Activated naive CD8-positive, alpha-beta T cell treated with anti-CD3 and anti-CD28 coated beads, Interleukin-2, amount 50 U/mL, for 24 hours (primary cell): ENCODE data around the gene CRYGS.
"Not testable (repeated sequence)": the region's sequence is repeated elsewhere in the genome, so short reads cannot be mapped to it uniquely, and the experiment has no call there.

ENCODE experiments used
- ATAC-seq: fragments of 150-1000 bp; cut with Tn5 transposase; one replicate; pipeline ENCODE4 v1.10.0; 2021
- DNase-seq: peaks from one replicate; pipeline ENCODE4 v3.0.0; 2021
- H3K27ac Mint-ChIP-seq: one replicate; pipeline ENCODE4 v1.8.0; 2021; ENCODE audit warnings: mild to moderate bottlenecking, mixed read lengths
- H3K27me3 Mint-ChIP-seq: one replicate; pipeline ENCODE4 v1.8.0; 2021; ENCODE audit warnings: mixed read lengths
- H3K36me3 Mint-ChIP-seq: one replicate; pipeline ENCODE4 v1.8.0; 2021; ENCODE audit warnings: low read depth, mixed read lengths
- H3K4me1 Mint-ChIP-seq: one replicate; pipeline ENCODE4 v1.8.0; 2021; ENCODE audit warnings: mixed read lengths
- H3K4me3 Mint-ChIP-seq: one replicate; pipeline ENCODE4 v1.8.0; 2021; ENCODE audit warnings: mild to moderate bottlenecking, moderate library complexity, mixed read lengths
- H3K9me3 Mint-ChIP-seq: one replicate; pipeline ENCODE4 v1.8.0; 2021; ENCODE audit warnings: mixed read lengths

The CRYGS gene

DNA sequence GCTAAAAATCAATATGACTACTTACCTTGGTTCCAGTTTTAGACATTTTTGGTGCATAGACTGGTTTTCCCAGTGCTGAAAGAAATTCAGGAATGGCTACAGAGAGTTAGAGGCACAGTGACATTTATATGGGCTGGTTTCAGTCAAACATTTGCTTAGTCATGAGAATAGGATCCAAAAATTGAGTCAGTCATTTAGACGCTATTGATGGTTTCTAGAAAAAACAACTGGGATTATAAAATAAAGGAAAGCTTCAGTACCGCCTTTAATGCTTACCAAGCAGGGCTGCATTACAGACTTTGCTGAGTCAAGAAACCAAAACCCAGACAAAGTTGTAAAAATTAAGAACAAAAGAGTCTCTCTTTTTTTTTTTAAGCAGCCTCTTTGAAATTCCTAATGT lies at the start of gene CRYGS:
Gene CRYGS (minus strand): TSS at position 100 of the 400 bp plus-strand sequence. CDS start 54 bp downstream, at position 46.
- DNase-seq (no peak), ATAC-seq (no peak)
- H3K9me3 Mint-ChIP-seq = no peaks in the 10 kb centered on the region
- peaks cover 13% of the 10 kb centered on the region for H3K36me3 Mint-ChIP-seq
- H3K27me3 Mint-ChIP-seq = no peaks in the 10 kb centered on the region
- H3K4me3 Mint-ChIP-seq = no peak within 1 kb of the TSS
- no peak within 1 kb of the TSS for H3K27ac Mint-ChIP-seq
- H3K4me1 Mint-ChIP-seq = peaks cover 21% of the 10 kb centered on the region

DNA sequence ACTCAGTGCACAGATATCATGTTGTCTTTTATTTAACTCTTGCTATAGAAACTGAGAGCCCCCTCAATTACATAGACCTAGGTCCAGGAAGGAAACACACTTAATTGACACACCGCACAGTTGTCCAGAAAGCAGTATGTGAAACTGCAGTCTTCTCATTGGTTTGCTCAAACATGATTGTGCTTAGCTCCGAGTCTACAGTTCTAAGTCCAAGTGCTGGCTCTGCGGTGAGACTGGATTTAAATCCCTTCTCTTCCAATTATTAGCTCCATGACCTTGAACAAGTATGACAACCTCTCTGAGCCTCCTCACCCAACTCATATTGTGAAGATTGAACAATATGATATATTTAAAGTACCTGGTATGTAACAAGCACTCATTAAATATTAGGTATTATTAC lies 49.7 kb upstream of the CRYGS start:
- no peak for ATAC-seq
- Mint-ChIP-seq H3K9me3 (no peaks in the 10 kb centered on the region), H3K4me1 (peaks cover 12% of the 10 kb centered on the region), H3K27ac (no peak overlapping the region), H3K36me3 (no peaks in the 10 kb centered on the region), H3K4me3 (no peak overlapping the region), H3K27me3 (peaks cover 4% of the 10 kb centered on the region)
- no peak for DNase-seq

DNA sequence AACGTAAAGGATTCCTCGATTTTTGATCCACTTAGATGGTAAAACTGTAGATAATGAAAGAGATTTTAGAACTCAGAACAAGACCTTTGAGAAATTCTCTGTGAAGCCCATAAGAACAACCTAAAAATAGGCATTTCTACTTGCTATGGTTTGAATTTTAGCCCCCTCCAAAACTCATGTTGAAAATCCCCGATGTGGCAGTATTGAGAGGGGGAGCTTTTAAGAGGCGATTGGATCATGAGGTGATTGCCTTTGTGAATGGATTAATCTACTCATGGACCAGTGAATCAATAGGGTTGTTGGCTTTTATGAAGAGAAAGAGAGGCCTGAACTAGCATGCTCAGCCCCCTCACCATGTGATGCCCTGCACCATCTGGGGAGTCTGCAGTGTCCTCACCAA lies 48.5 kb upstream of the CRYGS start:
- no peaks in the 10 kb centered on the region for H3K9me3 Mint-ChIP-seq
- no peaks in the 10 kb centered on the region for H3K36me3 Mint-ChIP-seq

DNA sequence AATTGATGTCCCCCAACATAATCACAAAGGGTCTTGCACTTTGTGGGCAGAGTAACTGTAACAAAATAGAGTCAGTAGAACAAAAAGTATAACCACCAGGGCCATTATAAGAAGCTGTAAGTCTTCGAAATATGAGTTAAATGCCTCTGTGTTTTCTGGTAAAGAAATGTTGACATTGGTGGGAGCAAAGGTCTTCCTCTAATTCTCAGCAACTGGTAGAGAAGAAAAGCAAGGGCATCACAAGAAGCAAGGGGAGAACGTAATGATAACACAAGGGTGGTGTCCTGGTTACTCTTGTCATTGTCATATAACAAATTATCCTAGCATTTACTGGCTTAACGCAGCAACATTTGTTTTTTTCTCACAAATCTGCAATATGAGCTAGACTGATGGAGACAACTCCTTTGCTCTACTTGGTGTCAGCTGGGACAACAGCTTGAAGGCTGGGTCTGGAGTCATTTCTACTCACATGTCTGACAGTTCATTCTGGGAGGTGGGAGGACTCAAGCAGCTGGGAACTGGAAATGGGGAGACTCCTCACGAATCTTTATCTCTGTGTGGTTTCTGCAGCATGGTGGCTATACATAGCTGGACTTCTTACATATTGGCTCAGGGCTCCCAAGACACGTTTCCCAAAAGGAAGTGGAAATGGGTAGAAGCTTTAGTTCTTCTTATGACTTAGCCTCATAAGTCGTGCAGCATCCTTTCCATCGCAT lies 46.6 kb upstream of the CRYGS start:
- no peak for ATAC-seq
- Mint-ChIP-seq H3K4me3 (no peak overlapping the region), H3K27me3 (no peaks in the 10 kb centered on the region), H3K9me3 (no peaks in the 10 kb centered on the region), H3K36me3 (peaks cover 4% of the 10 kb centered on the region), H3K4me1 (peaks cover 19% of the 10 kb centered on the region), H3K27ac (no peak overlapping the region)
- no peak for DNase-seq

More for the DNA sequence above, 48.5 kb upstream of the CRYGS start:
- Mint-ChIP-seq H3K27me3 (peaks cover 3% of the 10 kb centered on the region), H3K27ac (no peak overlapping the region), H3K4me1 (peaks cover 19% of the 10 kb centered on the region), H3K4me3 (no peak overlapping the region)
- no peak for DNase-seq
- ATAC-seq = no peak

DNA sequence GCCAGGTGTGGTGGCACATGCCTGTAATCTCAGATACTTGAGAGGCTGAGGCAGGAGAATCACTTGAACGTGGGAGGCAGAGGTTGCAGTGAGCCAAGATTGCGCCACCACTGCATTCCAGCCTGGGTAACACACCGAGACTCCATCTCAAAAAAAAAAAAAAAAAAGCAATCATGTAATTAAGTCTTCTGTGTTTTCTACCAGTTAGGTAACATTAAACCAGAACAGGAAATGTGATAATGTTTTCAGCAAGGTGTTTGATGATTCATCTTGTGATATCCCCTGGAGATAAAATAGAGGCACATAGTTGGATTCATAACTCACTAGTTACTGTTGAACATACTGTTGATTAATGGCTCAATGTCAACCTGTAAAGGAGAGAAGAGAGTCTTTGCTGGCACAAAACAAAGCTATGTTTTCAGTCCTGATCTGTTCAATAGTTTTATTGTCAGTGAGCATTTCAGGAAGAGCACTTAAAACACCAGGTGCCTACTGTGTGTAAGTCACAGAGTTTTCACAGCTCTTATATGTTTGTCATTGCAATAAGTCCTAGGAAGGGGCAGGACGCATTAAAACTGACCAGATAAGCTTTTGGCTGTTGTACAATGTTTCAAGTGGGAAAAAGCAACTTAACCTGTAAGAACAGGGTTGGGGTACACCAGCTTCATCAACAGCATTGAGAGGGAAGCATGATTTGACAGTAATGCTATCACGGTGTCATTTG lies 45.8 kb upstream of the CRYGS start:
- ATAC-seq (peak; percentile 43), DNase-seq (no peak)
- Mint-ChIP-seq H3K27me3 (no peaks in the 10 kb centered on the region), H3K9me3 (no peaks in the 10 kb centered on the region), H3K4me3 (no peak overlapping the region), H3K4me1 (peaks cover 19% of the 10 kb centered on the region), H3K36me3 (peaks cover 10% of the 10 kb centered on the region), H3K27ac (no peak overlapping the region)

DNA sequence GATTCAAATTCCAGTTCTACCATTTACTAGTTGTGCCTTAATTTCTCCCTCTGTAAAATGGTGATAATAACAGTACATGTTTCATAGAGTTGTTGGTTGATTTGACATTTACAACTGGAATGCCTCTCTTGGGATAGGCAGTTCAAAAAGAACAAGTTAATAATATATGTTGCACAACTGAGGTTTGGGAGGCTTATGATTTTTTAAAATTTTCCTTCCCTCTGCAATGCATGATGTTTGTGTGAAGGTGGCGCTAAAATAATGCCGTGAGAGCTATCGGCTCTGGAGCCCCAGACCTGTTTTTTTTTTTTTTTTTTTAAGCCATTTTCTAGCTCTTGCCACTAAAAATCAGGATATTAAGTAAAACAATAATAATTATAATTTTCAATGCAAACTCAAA lies 44.9 kb upstream of the CRYGS start:
- no peak overlapping the region for H3K4me3 Mint-ChIP-seq
- H3K4me1 Mint-ChIP-seq = peaks cover 19% of the 10 kb centered on the region
- no peaks in the 10 kb centered on the region for H3K9me3 Mint-ChIP-seq
- H3K36me3 Mint-ChIP-seq = peaks cover 19% of the 10 kb centered on the region
- no peak overlapping the region for H3K27ac Mint-ChIP-seq
- ATAC-seq (no peak), DNase-seq (no peak)
- H3K27me3 Mint-ChIP-seq = no peaks in the 10 kb centered on the region

DNA sequence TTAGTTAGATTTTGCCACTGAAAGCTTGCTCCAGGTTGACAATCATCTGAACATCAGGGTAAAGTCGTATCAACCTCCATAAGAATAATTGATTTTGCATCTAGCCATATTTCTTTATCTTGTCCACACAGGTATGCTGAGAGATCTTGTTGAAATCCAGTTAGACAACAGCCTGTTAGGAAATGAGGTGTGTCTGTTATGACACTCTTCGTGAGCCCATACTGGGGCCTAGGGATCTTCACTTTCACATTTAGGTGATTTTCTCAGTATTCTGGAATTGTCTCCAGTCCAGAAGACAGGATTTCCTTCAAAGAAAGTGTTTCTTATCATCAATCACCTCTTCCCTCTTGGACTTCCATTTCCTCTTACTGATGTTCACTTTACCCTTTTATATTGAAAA lies 44.5 kb upstream of the CRYGS start:
- H3K27me3 Mint-ChIP-seq = no peaks in the 10 kb centered on the region
- no peak overlapping the region for H3K27ac Mint-ChIP-seq
- DNase-seq (no peak), ATAC-seq (no peak)
- no peak overlapping the region for H3K4me3 Mint-ChIP-seq
- H3K4me1 Mint-ChIP-seq = peaks cover 19% of the 10 kb centered on the region
- no peaks in the 10 kb centered on the region for H3K9me3 Mint-ChIP-seq
- H3K36me3 Mint-ChIP-seq = peaks cover 22% of the 10 kb centered on the region

DNA sequence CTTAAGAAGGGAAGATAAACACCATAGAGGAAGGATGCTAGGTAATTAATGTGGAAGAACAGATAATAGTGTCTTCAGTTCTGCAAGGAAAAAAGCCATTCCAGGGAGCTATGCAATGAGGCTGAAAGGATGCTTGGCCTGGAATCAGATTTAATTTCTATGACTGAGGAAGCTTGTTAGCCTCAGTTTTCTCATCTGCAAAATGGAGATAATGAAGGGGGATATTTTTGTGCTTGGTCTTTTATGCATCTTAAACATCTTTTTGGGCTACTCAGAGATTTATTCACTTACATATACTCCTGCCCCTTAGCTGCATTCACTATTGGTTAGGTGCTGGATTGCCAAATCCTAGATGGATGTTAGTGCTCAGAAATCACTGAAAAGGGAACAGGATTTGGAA lies 43.0 kb upstream of the CRYGS start:
- Mint-ChIP-seq H3K36me3 (peaks cover 30% of the 10 kb centered on the region), H3K27me3 (no peaks in the 10 kb centered on the region), H3K9me3 (no peaks in the 10 kb centered on the region), H3K27ac (no peak overlapping the region), H3K4me1 (peaks cover 19% of the 10 kb centered on the region), H3K4me3 (no peak overlapping the region)
- ATAC-seq = no peak
- DNase-seq = no peak

DNA sequence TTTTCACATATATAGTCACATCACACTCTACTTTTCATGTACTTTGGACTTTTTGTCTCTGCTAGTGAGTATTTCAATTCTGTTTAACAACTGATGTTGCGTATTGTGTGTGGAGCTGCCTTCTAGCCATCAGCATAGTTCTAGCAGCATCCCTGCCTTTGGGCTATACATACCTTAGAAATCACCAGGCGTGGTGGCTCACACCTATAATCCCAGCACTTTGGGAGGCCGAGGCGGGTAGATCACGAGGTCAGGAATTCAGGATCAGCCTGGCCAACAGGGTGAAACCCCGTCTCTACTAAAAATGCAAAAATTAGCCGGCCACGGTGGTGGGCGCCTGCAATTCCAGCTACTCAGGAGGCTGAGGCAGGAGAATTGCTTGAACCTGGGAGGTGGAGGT lies 42.1 kb upstream of the CRYGS start:
- H3K27ac Mint-ChIP-seq, ATAC-seq, DNase-seq, H3K4me3 Mint-ChIP-seq, H3K27me3 Mint-ChIP-seq, H3K9me3 Mint-ChIP-seq: not testable (repeated sequence)
- peaks cover 33% of the 10 kb centered on the region for H3K36me3 Mint-ChIP-seq
- peaks cover 19% of the 10 kb centered on the region for H3K4me1 Mint-ChIP-seq

DNA sequence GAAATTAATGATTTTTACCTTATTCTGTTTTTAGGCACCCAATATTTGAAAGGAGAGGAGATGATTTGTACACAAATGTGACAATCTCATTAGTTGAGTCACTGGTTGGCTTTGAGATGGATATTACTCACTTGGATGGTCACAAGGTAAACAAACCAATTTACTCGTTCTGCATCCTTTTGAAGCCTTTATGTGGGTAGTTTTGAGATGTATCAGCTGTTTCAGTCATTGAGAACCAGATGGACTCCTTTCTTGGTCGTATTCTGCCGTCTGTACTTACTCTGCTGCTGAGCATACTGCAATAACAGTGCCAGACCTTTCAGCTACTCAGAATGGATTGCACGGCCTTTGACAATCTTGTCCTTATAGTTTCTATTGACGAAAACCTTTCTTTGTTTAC lies 39.7 kb upstream of the CRYGS start:
- no peak for DNase-seq
- Mint-ChIP-seq H3K36me3 (peaks cover 42% of the 10 kb centered on the region), H3K27me3 (no peaks in the 10 kb centered on the region), H3K27ac (no peak overlapping the region), H3K4me1 (peaks cover 7% of the 10 kb centered on the region), H3K4me3 (no peak overlapping the region), H3K9me3 (no peaks in the 10 kb centered on the region)
- no peak for ATAC-seq

DNA sequence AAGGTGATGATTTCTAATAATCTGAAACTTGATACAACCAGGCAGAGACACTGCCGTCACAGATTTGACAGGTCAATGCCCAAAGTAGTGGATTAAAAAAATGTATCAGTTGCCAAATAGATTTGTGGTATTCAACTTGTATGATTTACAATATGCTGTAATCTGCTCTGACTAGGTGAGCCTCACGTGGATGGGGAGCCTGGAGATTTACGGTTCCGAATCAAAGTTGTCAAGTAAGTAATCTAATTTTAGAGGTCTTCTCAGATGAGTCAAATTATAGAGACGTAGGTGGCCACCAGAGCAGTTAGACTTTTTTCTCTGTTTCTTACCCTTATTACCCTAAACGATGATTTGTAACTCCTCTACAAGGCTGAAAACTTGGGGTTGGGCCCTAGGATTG lies 38.4 kb upstream of the CRYGS start:
- Mint-ChIP-seq H3K4me1 (no peaks in the 10 kb centered on the region), H3K27me3 (no peaks in the 10 kb centered on the region), H3K27ac (no peak overlapping the region), H3K9me3 (no peaks in the 10 kb centered on the region), H3K4me3 (no peak overlapping the region), H3K36me3 (peaks cover 47% of the 10 kb centered on the region)
- ATAC-seq (no peak), DNase-seq (no peak)

DNA sequence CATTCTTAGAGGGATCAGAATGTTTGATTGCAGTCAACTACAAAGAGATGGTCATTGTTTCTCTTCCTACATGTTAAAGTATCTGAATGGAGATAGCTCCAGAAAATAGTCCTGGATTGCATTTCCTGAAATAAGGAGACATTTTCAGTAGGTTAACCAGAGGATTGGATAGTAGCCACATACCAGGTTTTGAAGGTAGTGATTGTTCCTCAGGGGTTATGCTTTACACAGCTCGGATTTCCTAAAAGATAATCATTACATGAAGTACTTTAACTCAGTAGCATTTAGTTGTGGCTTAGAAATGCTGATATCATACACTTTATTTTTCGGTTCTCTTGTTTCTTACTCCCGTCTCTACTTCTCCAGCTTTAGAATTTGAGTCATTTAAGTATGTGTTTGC lies 36.6 kb upstream of the CRYGS start:
- Mint-ChIP-seq H3K27me3 (no peaks in the 10 kb centered on the region), H3K4me1 (peaks cover 4% of the 10 kb centered on the region), H3K36me3 (peaks cover 50% of the 10 kb centered on the region), H3K4me3 (no peak overlapping the region), H3K9me3 (no peaks in the 10 kb centered on the region), H3K27ac (no peak overlapping the region)
- ATAC-seq (no peak), DNase-seq (no peak)

DNA sequence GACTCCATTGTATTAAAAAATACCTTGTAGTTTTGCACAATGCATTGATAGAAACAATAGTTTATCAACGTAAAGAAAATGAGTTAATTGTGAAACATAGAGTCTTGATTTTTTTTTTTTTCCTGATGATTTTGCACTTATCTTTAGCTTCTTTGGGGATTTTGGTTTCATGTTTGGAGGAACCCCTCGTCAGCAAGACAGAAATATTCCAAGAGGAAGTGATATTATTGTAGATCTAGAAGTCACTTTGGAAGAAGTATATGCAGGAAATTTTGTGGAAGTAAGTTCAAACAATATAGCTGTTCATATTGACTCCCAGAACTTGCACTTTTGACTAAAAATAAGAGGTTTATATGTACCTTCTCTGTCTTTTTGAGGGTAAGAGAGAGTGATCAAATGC lies 33.3 kb upstream of the CRYGS start:
- Mint-ChIP-seq H3K4me3 (no peak overlapping the region), H3K27me3 (no peaks in the 10 kb centered on the region), H3K4me1 (peaks cover 21% of the 10 kb centered on the region), H3K9me3 (no peaks in the 10 kb centered on the region), H3K36me3 (peaks cover 48% of the 10 kb centered on the region), H3K27ac (no peak overlapping the region)
- ATAC-seq = no peak
- no peak for DNase-seq

DNA sequence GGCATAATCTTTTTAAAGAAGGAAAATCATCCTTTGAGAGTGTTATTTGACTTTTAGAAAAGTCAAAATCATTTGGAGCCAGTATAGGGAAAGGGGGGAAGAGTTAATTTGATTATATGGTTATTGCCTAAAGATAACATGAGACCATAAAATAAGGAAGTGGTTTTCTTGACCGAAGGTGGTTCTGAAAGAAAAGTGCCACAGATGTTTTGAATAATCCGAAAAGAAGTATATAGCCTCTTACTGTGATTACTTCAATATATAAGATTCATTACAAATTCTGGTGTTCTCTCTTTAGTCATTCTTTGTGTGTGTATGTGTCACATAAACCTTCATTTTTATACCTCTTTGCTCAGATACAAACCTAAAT lies 27.4 kb upstream of the CRYGS start:
- no peak for DNase-seq
- no peak for ATAC-seq
- peaks cover 57% of the 10 kb centered on the region for H3K4me1 Mint-ChIP-seq
- H3K27ac Mint-ChIP-seq = peak overlapping the region; percentile 91
- H3K9me3 Mint-ChIP-seq = no peaks in the 10 kb centered on the region
- peaks cover 39% of the 10 kb centered on the region for H3K36me3 Mint-ChIP-seq
- peaks cover 3% of the 10 kb centered on the region for H3K27me3 Mint-ChIP-seq
- H3K4me3 Mint-ChIP-seq = peak overlapping the region; percentile 97

DNA sequence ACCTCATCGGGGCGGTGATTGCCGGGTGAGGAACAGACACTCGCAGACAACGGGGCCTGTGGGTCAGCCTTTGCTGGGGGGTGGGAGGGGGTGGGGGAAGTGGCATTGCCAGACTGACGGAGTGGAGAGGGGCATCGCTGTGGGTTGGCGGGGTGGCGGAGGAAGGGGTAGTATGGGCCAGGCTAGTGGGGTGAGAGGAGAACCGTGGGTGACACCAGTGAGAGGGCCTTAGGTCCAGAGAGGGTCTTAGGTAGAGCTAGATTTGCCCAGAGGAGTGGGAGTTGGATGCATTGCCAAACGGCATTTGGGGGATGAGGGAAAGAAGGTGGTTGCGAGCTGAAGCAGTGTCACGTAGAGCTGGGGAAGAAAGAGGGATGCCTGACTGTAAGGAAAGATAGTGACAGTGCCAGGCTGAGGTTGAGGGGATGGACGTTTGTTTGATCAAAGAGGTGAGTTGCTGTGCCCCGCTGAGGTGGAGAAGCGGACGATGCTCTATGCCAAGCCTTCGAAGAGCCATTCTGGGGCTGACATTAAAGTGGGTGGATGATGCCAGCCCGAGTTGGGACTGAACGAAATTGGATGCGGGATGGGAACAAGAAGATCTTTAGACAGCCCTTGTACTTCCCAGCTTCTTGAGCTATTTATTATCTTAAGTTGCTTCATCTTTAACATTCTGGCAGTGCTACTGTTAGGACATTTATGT lies 26.9 kb upstream of the CRYGS start:
- peaks cover 59% of the 10 kb centered on the region for H3K4me1 Mint-ChIP-seq
- DNase-seq = peak; percentile 12

More for the DNA sequence above, 26.9 kb upstream of the CRYGS start:
- Mint-ChIP-seq H3K4me3 (peak overlapping the region; percentile 97), H3K36me3 (peaks cover 35% of the 10 kb centered on the region), H3K9me3 (no peaks in the 10 kb centered on the region), H3K27me3 (peaks cover 3% of the 10 kb centered on the region), H3K27ac (peak overlapping the region; percentile 91)
- no peak for ATAC-seq
